ENCODE results near the gene IL36RN. TPM values are rescaled to one million over a fixed set of nuclear protein-coding genes. Genes with fewer than 3 reads are reported as not detected.

The IL36RN gene
- total RNA-seq, 1 donor from 2014 or later: not detected

DNA sequence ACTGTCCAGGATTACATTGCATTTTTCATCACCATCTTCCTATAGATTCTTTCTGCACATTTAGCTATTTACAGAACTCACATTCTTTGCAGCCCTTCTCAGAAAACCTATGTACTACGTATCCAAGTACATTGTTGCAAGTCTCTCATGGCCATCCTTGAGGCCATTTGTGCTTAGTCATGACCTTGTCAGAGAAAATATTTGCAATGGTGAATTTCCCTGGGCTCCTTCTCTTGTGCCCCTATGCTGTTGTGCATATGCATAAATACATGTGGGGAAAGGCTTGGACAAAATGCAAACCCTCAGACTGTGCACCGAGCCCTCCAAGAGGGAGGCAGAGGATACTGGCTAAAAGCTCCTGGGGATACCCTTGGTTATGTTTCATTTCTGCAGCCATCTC lies 34.2 kb upstream of the IL36RN start:
- Histone ChIP-seq H3K36me3 (no peaks in the 10 kb centered on the region), H3K4me3 (no peak overlapping the region), H3K4me1 (no peaks in the 10 kb centered on the region), H3K9me3 (no peaks in the 10 kb centered on the region), H3K27me3 (peaks cover 4% of the 10 kb centered on the region), H3K27ac (no peak overlapping the region)
- intact Hi-C loops (cut with DNase I): no loop called here
- no peak for ATAC-seq
- DNase-seq: no peak
- TF ChIP-seq, protein P1, sequence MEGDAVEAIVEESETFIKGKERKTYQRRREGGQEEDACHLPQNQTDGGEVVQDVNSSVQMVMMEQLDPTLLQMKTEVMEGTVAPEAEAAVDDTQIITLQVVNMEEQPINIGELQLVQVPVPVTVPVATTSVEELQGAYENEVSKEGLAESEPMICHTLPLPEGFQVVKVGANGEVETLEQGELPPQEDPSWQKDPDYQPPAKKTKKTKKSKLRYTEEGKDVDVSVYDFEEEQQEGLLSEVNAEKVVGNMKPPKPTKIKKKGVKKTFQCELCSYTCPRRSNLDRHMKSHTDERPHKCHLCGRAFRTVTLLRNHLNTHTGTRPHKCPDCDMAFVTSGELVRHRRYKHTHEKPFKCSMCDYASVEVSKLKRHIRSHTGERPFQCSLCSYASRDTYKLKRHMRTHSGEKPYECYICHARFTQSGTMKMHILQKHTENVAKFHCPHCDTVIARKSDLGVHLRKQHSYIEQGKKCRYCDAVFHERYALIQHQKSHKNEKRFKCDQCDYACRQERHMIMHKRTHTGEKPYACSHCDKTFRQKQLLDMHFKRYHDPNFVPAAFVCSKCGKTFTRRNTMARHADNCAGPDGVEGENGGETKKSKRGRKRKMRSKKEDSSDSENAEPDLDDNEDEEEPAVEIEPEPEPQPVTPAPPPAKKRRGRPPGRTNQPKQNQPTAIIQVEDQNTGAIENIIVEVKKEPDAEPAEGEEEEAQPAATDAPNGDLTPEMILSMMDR (IDR thresholded peaks at IDR 0.05): no peak

DNA sequence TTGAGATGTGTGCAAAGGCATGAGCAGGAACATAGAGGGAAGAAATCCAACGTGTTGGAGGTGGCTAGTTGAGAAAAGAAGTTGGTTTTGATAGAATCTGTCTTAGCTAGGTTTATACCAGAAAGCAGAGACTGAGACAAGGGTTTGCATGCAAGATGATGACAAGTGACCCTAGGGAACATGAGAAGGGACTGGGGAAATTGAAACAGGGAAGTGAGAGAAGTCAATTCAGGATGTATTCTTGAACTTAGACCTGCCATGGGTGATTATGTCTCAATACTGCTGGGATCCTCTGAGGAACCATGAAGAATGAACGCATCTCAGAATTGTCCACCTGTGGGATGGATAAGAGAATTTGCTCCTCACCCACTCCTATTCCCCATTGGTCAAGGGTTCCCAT lies 33.3 kb upstream of the IL36RN start:
- ATAC-seq (peak; percentile 72), DNase-seq (no peak)
- intact Hi-C loops (cut with DNase I): no loop called here
- H3K9me3 ChIP-seq: no peaks in the 10 kb centered on the region
- no peak overlapping the region for H3K27ac ChIP-seq
- H3K27me3 ChIP-seq: peaks cover 4% of the 10 kb centered on the region
- H3K36me3 ChIP-seq: no peaks in the 10 kb centered on the region
- no peaks in the 10 kb centered on the region for H3K4me1 ChIP-seq
- TF ChIP-seq, protein P1 (IDR thresholded peaks at IDR 0.05): no peak
- H3K4me3 ChIP-seq: no peak overlapping the region

DNA sequence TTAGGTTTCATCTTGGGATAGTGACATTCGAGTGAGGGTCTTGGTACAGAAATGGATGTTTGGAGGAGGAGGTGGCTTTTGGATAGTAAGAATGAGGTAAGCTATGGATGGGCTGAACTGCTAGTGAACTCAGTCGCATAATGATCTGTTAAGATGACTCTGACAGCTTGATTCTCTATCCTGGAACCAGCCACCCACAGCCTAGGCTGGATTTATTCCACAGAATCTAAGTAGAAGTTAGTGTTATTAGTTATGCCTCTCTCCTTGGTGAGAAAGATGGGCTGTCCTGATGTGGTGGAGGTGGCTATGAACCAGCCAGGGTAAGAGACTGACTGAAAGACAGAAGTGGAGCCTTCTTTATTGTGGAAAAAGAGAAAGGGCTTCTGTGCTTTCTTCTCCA lies 31.3 kb upstream of the IL36RN start:
- Histone ChIP-seq H3K4me1 (no peaks in the 10 kb centered on the region), H3K36me3 (no peaks in the 10 kb centered on the region), H3K27me3 (no peaks in the 10 kb centered on the region), H3K27ac (no peak overlapping the region), H3K9me3 (no peaks in the 10 kb centered on the region), H3K4me3 (no peak overlapping the region)
- ATAC-seq: no peak
- TF ChIP-seq, protein P1 (IDR thresholded peaks at IDR 0.05): no peak
- intact Hi-C loops (cut with DNase I): no loop called here
- no peak for DNase-seq

DNA sequence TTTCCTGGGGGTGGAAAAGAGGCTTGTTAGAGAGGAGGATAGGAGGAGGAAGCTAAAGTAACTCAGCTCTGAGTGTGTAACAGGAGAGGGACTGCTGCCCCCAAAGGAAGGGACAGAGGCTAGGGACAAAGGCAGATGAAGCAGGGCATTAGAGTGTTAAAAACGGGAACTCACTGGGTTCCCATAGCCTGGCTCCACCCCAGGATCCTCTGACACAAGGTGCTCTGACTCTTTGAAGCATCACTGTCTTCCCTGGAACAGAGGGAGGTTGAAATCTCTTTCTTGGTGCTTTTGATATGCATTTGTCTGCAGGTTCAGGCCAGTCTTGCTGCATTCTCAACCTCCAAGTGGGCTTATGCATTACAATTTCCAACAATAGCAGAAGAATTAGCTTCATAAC lies 30.9 kb upstream of the IL36RN start:
- intact Hi-C loops (cut with DNase I): no loop called here
- no peaks in the 10 kb centered on the region for H3K4me1 ChIP-seq
- DNase-seq: no peak
- no peak overlapping the region for H3K4me3 ChIP-seq
- TF ChIP-seq, protein P1 (IDR thresholded peaks at IDR 0.05): no peak
- H3K9me3 ChIP-seq: no peaks in the 10 kb centered on the region
- H3K27ac ChIP-seq: no peak overlapping the region
- ATAC-seq: no peak
- H3K27me3 ChIP-seq: no peaks in the 10 kb centered on the region
- H3K36me3 ChIP-seq: no peaks in the 10 kb centered on the region

DNA sequence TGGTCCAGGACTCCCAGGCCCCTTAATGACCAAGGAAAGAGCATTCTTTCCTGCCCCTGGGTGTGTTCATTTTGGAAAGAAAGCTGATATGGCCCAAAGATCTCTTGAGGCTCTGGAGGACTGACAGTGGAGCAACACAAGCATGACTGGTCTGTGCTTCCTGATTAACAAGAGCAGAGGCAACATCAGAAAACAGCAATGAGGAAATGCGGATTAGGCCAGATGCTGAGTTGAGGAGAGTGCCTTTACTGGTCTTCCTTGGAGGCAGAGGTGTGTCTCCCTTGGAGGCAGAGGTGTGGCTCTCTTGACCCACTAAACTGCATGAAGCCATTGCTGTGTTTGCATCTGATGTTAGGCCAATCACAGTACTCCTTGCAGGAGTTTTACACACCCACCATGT lies 26.3 kb upstream of the IL36RN start:
- Histone ChIP-seq H3K4me3 (no peak overlapping the region), H3K36me3 (no peaks in the 10 kb centered on the region), H3K27me3 (no peaks in the 10 kb centered on the region), H3K27ac (no peak overlapping the region), H3K9me3 (no peaks in the 10 kb centered on the region), H3K4me1 (no peaks in the 10 kb centered on the region)
- DNase-seq: no peak
- ATAC-seq: peak; percentile 39
- TF ChIP-seq, protein P1 (IDR thresholded peaks at IDR 0.05): no peak
- intact Hi-C loops (cut with DNase I): no loop called here

DNA sequence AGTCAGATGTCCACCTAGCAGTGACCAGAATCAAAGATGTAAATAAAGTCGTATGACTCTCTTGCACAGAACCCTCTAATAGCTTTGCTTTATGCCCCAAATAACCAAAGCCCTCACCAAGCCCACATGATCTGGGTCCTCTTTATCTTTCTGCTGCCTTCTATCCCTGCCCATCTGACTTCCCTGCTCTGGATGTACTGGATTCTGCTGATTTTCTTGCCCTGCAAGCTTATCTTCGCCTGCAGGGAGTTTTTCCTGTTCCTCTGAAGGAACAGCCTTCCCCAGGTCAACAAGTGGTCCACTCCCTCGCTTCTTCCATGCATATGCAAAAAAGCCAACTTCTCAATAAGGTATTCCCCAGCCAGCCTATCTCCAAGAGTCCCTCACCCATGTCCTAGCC lies 25.0 kb upstream of the IL36RN start:
- intact Hi-C loops (cut with DNase I): no loop called here
- TF ChIP-seq, protein P1 (IDR thresholded peaks at IDR 0.05): no peak

More for the DNA sequence above, 25.0 kb upstream of the IL36RN start:
- DNase-seq (no peak), ATAC-seq (no peak)
- no peaks in the 10 kb centered on the region for H3K4me1 ChIP-seq
- no peaks in the 10 kb centered on the region for H3K9me3 ChIP-seq
- no peaks in the 10 kb centered on the region for H3K27me3 ChIP-seq
- no peak overlapping the region for H3K4me3 ChIP-seq
- H3K27ac ChIP-seq: no peak overlapping the region
- H3K36me3 ChIP-seq: no peaks in the 10 kb centered on the region
